Heart left ventricle (tissue), 13 donors: ENCODE data around the gene CHEK1.

Experiments used
- POLR2A ChIP-seq, 2 donors: fragments of 450-650 bp; IDR thresholded peaks; one replicate each; pipeline ENCODE4 v1.6.1; 2017; ENCODE audit warnings: antibody characterized with exemption in 2 of 2, mild to moderate bottlenecking in 2 of 2, moderate library complexity in 2 of 2
- TF ChIP-seq, protein P1 (sequence below), 12 donors: fragments of 200-600 bp; sonication (generic) in 4 of 12; IDR thresholded peaks; one replicate each; pipeline versions ENCODE4 v1.5.0 to v1.8.0; 2018 to 2022; ENCODE audit warnings: antibody characterized with exemption in 12 of 12, mild to moderate bottlenecking in 5 of 12
- donor health status: ischemic (EF 13 %, LVEDD 7.1; RV severe dilation, severe dysfunction).
- donor health status: DM: no; HTN: yes; CAD: no.
- donor health status: DM: no; HTN: no; CAD: no.
- donor health status: ischemic (EF 25% LVEDD 6.9; RV normal size, moderate dysfunction).
- donor health status: ischemic (EF 25% LVEDD 5.7; RV mildly dilated, moderate dysfunction).
- donor health status: ischemic (EF 35%, LVEDD 5.7; RV mildly dilated, moderate dysfunction).
- donor health status: nonischemic (EF 11% LVEDD 7.7; RV severe dilation, severe dysfunction).
- donor health status: DM: yes; HTN: yes; CAD: no.
- donor health status: PGD.
- donor health status: ischemic (EF 29% LVEDD 5.4; RV normal size, mild dysfunction).
- donor health status: nonischemic (EF 23%, LVEDD 6.1; RV moderate dilation, normal function).

DNA sequence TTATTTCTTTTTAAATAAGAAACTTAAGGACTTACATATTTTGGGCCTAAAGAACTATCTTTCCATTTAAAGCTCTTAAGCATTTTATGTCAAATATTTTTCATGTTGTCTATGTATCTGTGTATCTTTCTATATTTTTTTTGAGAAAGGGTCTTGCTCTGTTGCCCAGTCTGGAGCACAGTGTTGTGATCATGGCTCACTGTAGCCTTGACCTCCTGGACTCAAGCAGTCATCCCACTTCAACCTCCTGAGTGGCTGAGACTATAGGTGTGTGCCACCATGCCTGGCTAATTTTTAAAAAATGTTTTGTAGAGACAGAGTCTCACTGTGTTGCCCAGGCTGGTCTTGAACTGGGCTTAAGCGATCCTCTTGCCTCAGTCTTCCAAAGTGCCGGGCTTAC is 24.3 kb upstream of the CHEK1 start:
- TF ChIP-seq, protein P1, sequence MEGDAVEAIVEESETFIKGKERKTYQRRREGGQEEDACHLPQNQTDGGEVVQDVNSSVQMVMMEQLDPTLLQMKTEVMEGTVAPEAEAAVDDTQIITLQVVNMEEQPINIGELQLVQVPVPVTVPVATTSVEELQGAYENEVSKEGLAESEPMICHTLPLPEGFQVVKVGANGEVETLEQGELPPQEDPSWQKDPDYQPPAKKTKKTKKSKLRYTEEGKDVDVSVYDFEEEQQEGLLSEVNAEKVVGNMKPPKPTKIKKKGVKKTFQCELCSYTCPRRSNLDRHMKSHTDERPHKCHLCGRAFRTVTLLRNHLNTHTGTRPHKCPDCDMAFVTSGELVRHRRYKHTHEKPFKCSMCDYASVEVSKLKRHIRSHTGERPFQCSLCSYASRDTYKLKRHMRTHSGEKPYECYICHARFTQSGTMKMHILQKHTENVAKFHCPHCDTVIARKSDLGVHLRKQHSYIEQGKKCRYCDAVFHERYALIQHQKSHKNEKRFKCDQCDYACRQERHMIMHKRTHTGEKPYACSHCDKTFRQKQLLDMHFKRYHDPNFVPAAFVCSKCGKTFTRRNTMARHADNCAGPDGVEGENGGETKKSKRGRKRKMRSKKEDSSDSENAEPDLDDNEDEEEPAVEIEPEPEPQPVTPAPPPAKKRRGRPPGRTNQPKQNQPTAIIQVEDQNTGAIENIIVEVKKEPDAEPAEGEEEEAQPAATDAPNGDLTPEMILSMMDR (IDR thresholded peaks at IDR 0.05): no peak
- no peak for TF ChIP-seq POLR2A (IDR thresholded peaks at IDR 0.05)
